Stimulated activated naive CD4-positive, alpha-beta T cell (primary cell): Measurements from ENCODE around the gene FGF4.

ENCODE experiments used
- DNase-seq, 6 experiments: peaks; one replicate each; lab custom pipeline; 2025; lab: John Stamatoyannopoulos, UW

The FGF4 gene

GRCh38 chr11:69726481-69726880 lies 48.7 kb downstream of the FGF4 start:
- no peak for DNase-seq

- no peak for DNase-seq
These were observed 49.1 kb downstream of the FGF4 start for GRCh38 chr11:69726019-69726418.

DNA sequence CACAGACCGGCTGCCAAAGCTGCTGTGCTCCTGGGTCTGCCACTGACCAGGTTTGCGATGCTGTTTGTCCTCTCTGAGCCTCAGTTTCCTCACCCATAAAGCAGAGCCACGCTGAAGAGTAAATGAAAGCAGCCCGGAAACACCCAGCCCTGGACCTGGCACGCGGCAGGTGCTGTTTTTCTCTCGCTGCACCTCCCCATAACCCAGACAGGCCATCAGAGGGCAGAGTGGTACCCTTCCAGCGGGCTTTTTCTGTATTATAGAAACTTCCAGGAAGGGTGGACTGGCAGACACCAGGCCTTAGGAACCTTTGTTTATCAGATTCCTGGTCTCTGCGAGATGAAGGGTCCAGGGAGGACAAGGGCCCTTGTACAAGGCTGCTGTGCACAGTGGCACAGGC lies 53.4 kb downstream of the FGF4 start:
- DNase-seq: no peak

- no peak for DNase-seq
These were observed 54.0 kb downstream of the FGF4 start for GRCh38 chr11:69721106-69721505.
